MM.1S (cell line): ENCODE results near the gene SERPINA9.

ENCODE experiments used
- DNase-seq: peaks from one replicate; pipeline ENCODE4 v3.0.0-alpha.2; 2015
- H2AFZ ChIP-seq: fragments of 300-600 bp; sonication (generic); 2 replicates; pipeline ENCODE4 v1.6.0; 2016; ENCODE audit warnings: antibody characterized with exemption, low read length
- H3F3A ChIP-seq: fragments of 300-600 bp; sonication (generic); 2 replicates; pipeline ENCODE4 v1.6.1; 2016; ENCODE audit warnings: mild to moderate bottlenecking, antibody characterized with exemption, low read length, moderate library complexity, mixed read lengths; ENCODE audit not compliant: insufficient read depth
- H3K27ac ChIP-seq: fragments of 300-600 bp; sonication (generic); 2 replicates; pipeline ENCODE4 v1.5.1; 2016; ENCODE audit warnings: mild to moderate bottlenecking, low read length
- H3K27me3 ChIP-seq: fragments of 300-600 bp; sonication (generic); replicated peaks from 2 replicates; pipeline ENCODE4 v1.6.0; 2016; ENCODE audit warnings: low read length; ENCODE audit not compliant: insufficient read depth
- H3K36me3 ChIP-seq: fragments of 300-600 bp; sonication (generic); replicated peaks from 2 replicates; pipeline ENCODE4 v1.6.1; 2016; ENCODE audit warnings: mild to moderate bottlenecking, low read length, mixed read lengths; ENCODE audit not compliant: insufficient read depth
- H3K4me1 ChIP-seq: fragments of 300-600 bp; sonication (generic); 2 replicates; pipeline ENCODE4 v1.6.1; 2016; ENCODE audit warnings: low read length, mixed read lengths
- H3K4me2 ChIP-seq: fragments of 300-600 bp; sonication (generic); 2 replicates; pipeline ENCODE4 v1.6.0; 2016; ENCODE audit warnings: low read depth, low read length
- H3K4me3 ChIP-seq: fragments of 300-600 bp; sonication (generic); 2 replicates; pipeline ENCODE4 v1.5.1; 2016; ENCODE audit warnings: low read length, mixed read lengths
- H3K79me2 ChIP-seq: fragments of 300-600 bp; sonication (generic); 2 replicates; pipeline ENCODE4 v1.6.1; 2016; ENCODE audit warnings: mixed run types, low read length, mixed read lengths
- H3K9ac ChIP-seq: fragments of 300-600 bp; sonication (generic); 2 replicates; pipeline ENCODE4 v1.6.1; 2016; ENCODE audit warnings: low read length, mixed read lengths
- H3K9me2 ChIP-seq: fragments of 300-600 bp; sonication (generic); replicated peaks from 2 replicates; pipeline ENCODE4 v1.6.1; 2016; ENCODE audit warnings: mild to moderate bottlenecking, low read length, mixed read lengths; ENCODE audit not compliant: insufficient read depth
- H3K9me3 ChIP-seq: fragments of 300-600 bp; sonication (generic); replicated peaks from 2 replicates; pipeline ENCODE4 v1.6.1; 2016; ENCODE audit warnings: mild to moderate bottlenecking, low read length, mixed read lengths; ENCODE audit not compliant: insufficient read depth
- H4K20me1 ChIP-seq: fragments of 300-600 bp; sonication (generic); 2 replicates; pipeline ENCODE4 v1.6.1; 2016; ENCODE audit warnings: mild to moderate bottlenecking, low read length, moderate library complexity, mixed read lengths; ENCODE audit not compliant: insufficient read depth
- EZH2 ChIP-seq: fragments of 300-600 bp; sonication (generic); optimal IDR thresholded peaks from 2 replicates; pipeline ENCODE3; 2017; ENCODE audit warnings: low read depth, mild to moderate bottlenecking, antibody characterized with exemption, low read length, mixed read lengths
- EZH2phosphoT487 ChIP-seq: fragments of 300-600 bp; sonication (generic); IDR thresholded peaks from 2 replicates; pipeline ENCODE4 v1.6.1; 2018; ENCODE audit warnings: antibody characterized with exemption, low read length
- TF ChIP-seq, protein P1 (sequence below): fragments of 300-600 bp; sonication (generic); IDR thresholded peaks from 2 replicates; pipeline ENCODE4 v1.5.1; 2016; ENCODE audit warnings: antibody characterized with exemption, low read length, mixed read lengths

The SERPINA9 gene

DNA sequence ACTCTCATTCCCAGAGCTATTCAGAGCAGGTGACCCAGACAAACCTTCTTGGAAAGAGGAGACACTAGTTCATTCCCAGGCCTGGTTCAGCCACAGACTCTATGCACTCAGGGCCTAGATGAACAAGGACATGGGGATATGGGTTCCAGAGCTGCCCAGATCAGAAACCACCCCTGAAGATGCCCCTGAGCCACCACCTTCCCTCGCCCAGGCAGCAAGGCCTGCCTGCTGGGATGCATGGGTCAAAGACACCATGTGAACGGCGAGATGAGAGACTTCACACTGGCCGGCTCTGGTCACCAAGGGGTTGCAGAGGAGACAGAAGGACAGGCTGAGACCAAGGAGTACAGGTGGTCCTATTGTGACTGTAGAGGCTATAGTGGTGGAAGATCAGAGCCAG is 29.2 kb upstream of the SERPINA9 start:
- no peaks in the 10 kb centered on the region for H3K27me3 ChIP-seq
- no peak overlapping the region for H3K4me3 ChIP-seq
- no peak overlapping the region for H3K9ac ChIP-seq

DNA sequence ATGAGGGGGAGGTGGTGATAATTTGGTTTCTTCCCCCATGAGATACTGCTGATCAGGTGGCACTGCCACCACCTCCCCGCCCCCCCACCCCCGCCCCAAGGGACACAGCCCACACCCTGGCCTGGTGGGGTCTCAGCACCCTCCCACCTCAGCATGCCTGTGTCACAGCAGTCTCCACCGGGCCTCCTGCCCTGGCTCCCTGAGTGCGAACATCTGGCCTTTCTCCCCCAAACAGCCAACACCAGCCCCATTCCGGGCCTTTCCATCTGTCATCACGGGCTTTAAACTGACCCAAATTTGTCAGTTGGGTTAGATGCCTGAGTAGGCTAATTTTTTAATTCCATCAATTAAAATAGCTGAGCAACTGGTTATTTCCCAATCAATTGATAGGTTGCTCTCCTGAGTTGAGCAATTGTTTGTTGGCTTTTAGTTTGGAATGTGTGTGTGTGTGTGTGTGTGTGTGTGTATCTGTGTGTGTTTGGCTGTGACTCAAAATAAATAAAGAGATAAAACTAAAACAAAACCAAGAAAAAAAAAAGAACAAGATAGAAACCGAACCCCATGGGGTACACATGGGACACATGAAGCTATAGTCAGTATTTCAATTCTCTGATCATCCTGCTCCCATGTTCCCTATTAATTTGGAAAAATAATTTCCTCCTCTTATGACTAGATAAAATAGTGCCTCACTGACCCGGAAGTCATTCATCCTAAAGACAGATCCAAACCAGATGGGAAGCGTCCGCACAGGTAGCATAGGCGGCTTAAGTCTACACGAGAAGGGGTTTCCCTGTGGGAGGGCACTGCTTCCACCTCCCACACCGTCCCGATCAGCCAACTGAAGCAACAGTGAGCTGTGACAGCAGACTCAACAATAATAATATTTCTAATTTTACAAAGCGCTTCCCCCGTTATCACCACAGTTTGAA is 25.9 kb upstream of the SERPINA9 start:
- Histone ChIP-seq H3K27me3 (no peaks in the 10 kb centered on the region), H4K20me1 (no peaks in the 10 kb centered on the region), H2AFZ (no peak overlapping the region), H3K9ac (no peak overlapping the region), H3F3A (no peaks in the 10 kb centered on the region), H3K4me2 (no peak overlapping the region), H3K9me3 (no peaks in the 10 kb centered on the region), H3K4me3 (no peak overlapping the region), H3K36me3 (no peaks in the 10 kb centered on the region), H3K79me2 (no peaks in the 10 kb centered on the region), H3K27ac (no peak overlapping the region), H3K4me1 (no peaks in the 10 kb centered on the region), H3K9me2 (no peaks in the 10 kb centered on the region)
- no peak for DNase-seq
- TF ChIP-seq EZH2: no peak
- TF ChIP-seq, protein P1, sequence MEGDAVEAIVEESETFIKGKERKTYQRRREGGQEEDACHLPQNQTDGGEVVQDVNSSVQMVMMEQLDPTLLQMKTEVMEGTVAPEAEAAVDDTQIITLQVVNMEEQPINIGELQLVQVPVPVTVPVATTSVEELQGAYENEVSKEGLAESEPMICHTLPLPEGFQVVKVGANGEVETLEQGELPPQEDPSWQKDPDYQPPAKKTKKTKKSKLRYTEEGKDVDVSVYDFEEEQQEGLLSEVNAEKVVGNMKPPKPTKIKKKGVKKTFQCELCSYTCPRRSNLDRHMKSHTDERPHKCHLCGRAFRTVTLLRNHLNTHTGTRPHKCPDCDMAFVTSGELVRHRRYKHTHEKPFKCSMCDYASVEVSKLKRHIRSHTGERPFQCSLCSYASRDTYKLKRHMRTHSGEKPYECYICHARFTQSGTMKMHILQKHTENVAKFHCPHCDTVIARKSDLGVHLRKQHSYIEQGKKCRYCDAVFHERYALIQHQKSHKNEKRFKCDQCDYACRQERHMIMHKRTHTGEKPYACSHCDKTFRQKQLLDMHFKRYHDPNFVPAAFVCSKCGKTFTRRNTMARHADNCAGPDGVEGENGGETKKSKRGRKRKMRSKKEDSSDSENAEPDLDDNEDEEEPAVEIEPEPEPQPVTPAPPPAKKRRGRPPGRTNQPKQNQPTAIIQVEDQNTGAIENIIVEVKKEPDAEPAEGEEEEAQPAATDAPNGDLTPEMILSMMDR: no peak
- TF ChIP-seq EZH2phosphoT487: no peak

More for the DNA sequence above, 29.2 kb upstream of the SERPINA9 start:
- Histone ChIP-seq H3K27ac (no peak overlapping the region), H3K79me2 (no peaks in the 10 kb centered on the region), H3K9me2 (no peaks in the 10 kb centered on the region), H3K36me3 (no peaks in the 10 kb centered on the region), H3K4me1 (no peaks in the 10 kb centered on the region), H3K4me2 (no peak overlapping the region), H3K9me3 (no peaks in the 10 kb centered on the region), H2AFZ (no peak overlapping the region), H3F3A (no peaks in the 10 kb centered on the region), H4K20me1 (no peaks in the 10 kb centered on the region)
- DNase-seq: no peak
- TF ChIP-seq, protein P1: no peak
- TF ChIP-seq EZH2: no peak
- no peak for TF ChIP-seq EZH2phosphoT487

DNA sequence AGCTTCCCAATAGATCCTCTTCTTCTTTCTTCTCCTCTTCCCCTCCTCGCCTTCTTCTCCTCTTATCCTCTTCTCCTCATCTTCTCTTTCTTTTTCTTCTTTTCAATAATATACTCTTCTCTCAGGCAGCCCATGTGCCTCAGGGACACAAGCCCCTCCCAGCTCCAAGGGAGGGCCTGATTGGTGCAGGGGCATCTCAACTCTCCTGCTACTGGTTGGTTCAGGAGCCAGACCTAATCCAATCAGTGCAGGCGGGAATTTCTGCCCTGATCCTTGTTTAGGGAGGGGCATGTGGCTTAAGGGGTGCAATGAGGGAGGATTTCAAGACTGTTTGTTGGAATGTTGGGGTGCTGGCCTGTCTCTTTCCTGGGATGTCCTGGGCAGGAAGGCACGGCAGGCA is 24.3 kb upstream of the SERPINA9 start:
- H3K36me3 ChIP-seq: no peaks in the 10 kb centered on the region
- H3K4me3 ChIP-seq: no peak overlapping the region
- DNase-seq: no peak
- no peaks in the 10 kb centered on the region for H3F3A ChIP-seq
- no peaks in the 10 kb centered on the region for H4K20me1 ChIP-seq
- no peaks in the 10 kb centered on the region for H3K9me2 ChIP-seq
- H2AFZ ChIP-seq: no peak overlapping the region
- no peak overlapping the region for H3K27ac ChIP-seq
- H3K9ac ChIP-seq: no peak overlapping the region
- no peaks in the 10 kb centered on the region for H3K4me1 ChIP-seq
- no peaks in the 10 kb centered on the region for H3K79me2 ChIP-seq
- no peak overlapping the region for H3K4me2 ChIP-seq
- H3K27me3 ChIP-seq: no peaks in the 10 kb centered on the region
- TF ChIP-seq EZH2 (no peak), EZH2phosphoT487 (no peak)
- TF ChIP-seq, protein P1: no peak
- no peaks in the 10 kb centered on the region for H3K9me3 ChIP-seq
